K562 (cell line): ENCODE measurements around the gene ADAT3. TPM values are rescaled to one million over a fixed set of nuclear protein-coding genes. Genes with fewer than 3 reads are reported as not detected.

ENCODE experiments used
- ADNP ChIP-seq: fragments of 200-800 bp; sonication (Bioruptor generic); IDR thresholded peaks from 2 replicates; pipeline ENCODE4 v1.6.1; 2016; ENCODE audit warnings: missing genetic modification characterization, missing compliant biosample characterization
- EZH2 ChIP-seq: IDR thresholded peaks from 2 replicates; pipeline ENCODE4 v1.6.1; 2012; ENCODE audit warnings: low read depth, mild to moderate bottlenecking, inconsistent platforms, low read length, borderline replicate concordance
- FOXJ3 ChIP-seq: sonication (generic); formaldehyde crosslinking; IDR thresholded peaks from 2 replicates; pipeline ENCODE4 v1.4.0; 2020; ENCODE audit warnings: mild to moderate bottlenecking, missing genetic modification reagents
- FOXK1 ChIP-seq: sonication (generic); formaldehyde crosslinking; IDR thresholded peaks from 2 replicates; pipeline ENCODE4 v1.8.0; 2022; ENCODE audit warnings: missing genetic modification reagents, mild to moderate bottlenecking, borderline replicate concordance
- NR1H2 ChIP-seq: sonication (generic); formaldehyde crosslinking; IDR thresholded peaks from 2 replicates; pipeline ENCODE4 v1.4.0; 2020; ENCODE audit warnings: mild to moderate bottlenecking, missing genetic modification reagents
- PURB ChIP-seq: sonication (generic); formaldehyde crosslinking; IDR thresholded peaks from 2 replicates; pipeline ENCODE4 v1.9.0; 2021; ENCODE audit warnings: low read depth, mild to moderate bottlenecking, missing genetic modification reagents
- RAD21 ChIP-seq, 2 experiments: fragments of 250-450 bp in 1 of 2; fragments of 450-650 bp in 1 of 2; sonication (Bioruptor Pico) in 1 of 2; formaldehyde crosslinking in 1 of 2; IDR thresholded peaks in 1 of 2; conservative IDR thresholded peaks in 1 of 2; 2 replicates each; pipeline versions ENCODE4 v1.4.0 to v1.8.0; 2020 to 2022; ENCODE audit warnings: mild to moderate bottlenecking in 2 of 2, moderate library complexity in 1 of 2
- RBM14 ChIP-seq: fragments of 200-400 bp; formaldehyde crosslinking; IDR thresholded peaks from 2 replicates; pipeline ENCODE4 v1.6.1; 2018; ENCODE audit warnings: low read depth, mild to moderate bottlenecking, low read length, moderate library complexity, borderline replicate concordance; ENCODE audit not compliant: insufficient read depth
- RBM15 ChIP-seq: fragments of 200-400 bp; formaldehyde crosslinking; IDR thresholded peaks from 2 replicates; pipeline ENCODE4 v1.6.1; 2018; ENCODE audit warnings: mild to moderate bottlenecking, low read length, moderate library complexity; ENCODE audit not compliant: insufficient read depth
- RUNX1 ChIP-seq: sonication (generic); IDR thresholded peaks from 2 replicates; pipeline ENCODE4 v1.6.1; 2016; ENCODE audit warnings: antibody characterized with exemption, low read depth
- SREBF1 ChIP-seq: fragments of 150-350 bp; IDR thresholded peaks from 2 replicates; pipeline ENCODE4 v1.6.1; 2014; ENCODE audit warnings: antibody characterized with exemption, low read depth, low read length, borderline replicate concordance
- ZNF586 ChIP-seq: fragments of 450-650 bp; formaldehyde crosslinking; conservative IDR thresholded peaks from 2 replicates; pipeline ENCODE4 v1.4.0; 2020; ENCODE audit warnings: mild to moderate bottlenecking, moderate library complexity
- ZNF699 ChIP-seq: fragments of 250-450 bp; sonication (Bioruptor Pico); IDR thresholded peaks from 2 replicates; pipeline ENCODE4 v1.8.0; 2021; ENCODE audit warnings: mild to moderate bottlenecking, moderate library complexity; ENCODE audit not compliant: insufficient replicate concordance
- polyA plus RNA-seq, 8 experiments: library from polyadenylated mRNA; depleted of rRNA in 4 of 8; stranded (reverse) in 5 of 8; unstranded in 3 of 8; fragments of >200 nt; fragmentation: Nextera tagmentation in 2 of 8; fragmentation: Illumina TruSeq in 1 of 8; extraction: Ambion mirVana in 2 of 8; extraction: Trizol in 1 of 8; gene quantifications; 2 replicates each; pipeline versions ENCODE4 v1.2.1 to v1.2.3, GENCODE V29; 2011 to 2014; ENCODE audit warnings: inconsistent platforms in 1 of 8, missing spikeins in 1 of 8
- total RNA-seq, 7 experiments: library from RNA; depleted of rRNA in 6 of 7; stranded (reverse); fragments of >200 nt in 6 of 7; fragmentation: Illumina TruSeq in 2 of 7; extraction: Trizol in 2 of 7; gene quantifications; 2 replicates each; pipeline versions ENCODE4 v1.2.1 to v1.2.3, GENCODE V29; 2011 to 2021; ENCODE audit warnings: low replicate concordance in 1 of 7
- TF ChIP-seq, protein P1 (sequence below): fragments of 450-650 bp; IDR thresholded peaks from 2 replicates; pipeline ENCODE4 v1.6.1; 2016; ENCODE audit warnings: low read depth
- TF ChIP-seq, protein P2 (sequence below): sonication (generic); formaldehyde crosslinking; IDR thresholded peaks from 2 replicates; pipeline ENCODE4 v1.8.0; 2022; ENCODE audit warnings: missing genetic modification reagents, mild to moderate bottlenecking, moderate library complexity, borderline replicate concordance
- TF ChIP-seq, protein P3 (sequence below), 3 experiments: IDR thresholded peaks in 2 of 3; conservative IDR thresholded peaks in 1 of 3; 2 replicates each; pipeline ENCODE4 v1.5.1; 2011 to 2012; ENCODE audit warnings: low read length in 3 of 3, mild to moderate bottlenecking in 3 of 3, control low read depth in 2 of 3, improper control_type of control experiment in 1 of 3, inconsistent platforms in 1 of 3, low read depth in 1 of 3, mixed read lengths in 1 of 3, moderate library complexity in 1 of 3; ENCODE audit not compliant: insufficient read depth in 2 of 3

The ADAT3 gene
- total and polyA plus RNA-seq, 9 of the 15 experiments (the other 6 are each of a cell fraction or from before 2014, with no cell fraction given), result 0.67 to 15.6 (median 7.8) TPM; not detected in 4

DNA sequence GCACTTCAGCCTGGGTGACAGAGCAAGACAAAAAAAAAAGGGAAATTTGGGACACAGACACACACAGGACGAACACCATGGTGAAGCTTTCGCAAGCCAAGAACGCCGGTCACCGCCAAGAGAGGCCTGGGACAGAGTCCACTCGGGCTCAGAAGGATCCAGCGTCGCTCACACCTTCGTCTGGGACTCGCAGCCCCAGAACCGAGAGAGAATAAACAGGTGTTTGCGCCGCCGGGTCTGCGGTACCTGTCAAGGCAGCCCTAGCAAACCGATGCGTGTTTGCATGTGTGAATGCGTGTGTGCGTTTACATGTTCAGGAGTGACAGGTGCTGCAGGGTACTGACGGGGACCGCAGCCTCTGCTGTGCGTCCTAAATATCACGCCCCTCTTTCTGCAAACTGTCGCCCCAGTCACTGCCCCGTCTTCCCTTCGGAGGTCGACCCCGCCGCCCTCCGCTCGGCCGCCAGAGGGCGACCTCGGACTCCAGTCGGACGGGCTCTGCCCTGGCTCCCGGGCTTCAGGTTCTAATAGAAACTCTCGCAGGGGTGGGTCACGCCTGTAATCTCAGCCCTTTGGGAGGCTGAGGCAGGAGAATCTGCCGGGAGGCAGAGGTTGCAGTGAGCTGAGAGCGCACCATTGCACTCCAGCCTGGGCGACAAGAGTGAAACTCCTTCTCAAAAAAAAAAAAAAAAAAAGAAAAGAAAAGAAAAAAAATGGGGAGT is 24.0 kb downstream of the ADAT3 start (continued):
- TF ChIP-seq, protein P1, sequence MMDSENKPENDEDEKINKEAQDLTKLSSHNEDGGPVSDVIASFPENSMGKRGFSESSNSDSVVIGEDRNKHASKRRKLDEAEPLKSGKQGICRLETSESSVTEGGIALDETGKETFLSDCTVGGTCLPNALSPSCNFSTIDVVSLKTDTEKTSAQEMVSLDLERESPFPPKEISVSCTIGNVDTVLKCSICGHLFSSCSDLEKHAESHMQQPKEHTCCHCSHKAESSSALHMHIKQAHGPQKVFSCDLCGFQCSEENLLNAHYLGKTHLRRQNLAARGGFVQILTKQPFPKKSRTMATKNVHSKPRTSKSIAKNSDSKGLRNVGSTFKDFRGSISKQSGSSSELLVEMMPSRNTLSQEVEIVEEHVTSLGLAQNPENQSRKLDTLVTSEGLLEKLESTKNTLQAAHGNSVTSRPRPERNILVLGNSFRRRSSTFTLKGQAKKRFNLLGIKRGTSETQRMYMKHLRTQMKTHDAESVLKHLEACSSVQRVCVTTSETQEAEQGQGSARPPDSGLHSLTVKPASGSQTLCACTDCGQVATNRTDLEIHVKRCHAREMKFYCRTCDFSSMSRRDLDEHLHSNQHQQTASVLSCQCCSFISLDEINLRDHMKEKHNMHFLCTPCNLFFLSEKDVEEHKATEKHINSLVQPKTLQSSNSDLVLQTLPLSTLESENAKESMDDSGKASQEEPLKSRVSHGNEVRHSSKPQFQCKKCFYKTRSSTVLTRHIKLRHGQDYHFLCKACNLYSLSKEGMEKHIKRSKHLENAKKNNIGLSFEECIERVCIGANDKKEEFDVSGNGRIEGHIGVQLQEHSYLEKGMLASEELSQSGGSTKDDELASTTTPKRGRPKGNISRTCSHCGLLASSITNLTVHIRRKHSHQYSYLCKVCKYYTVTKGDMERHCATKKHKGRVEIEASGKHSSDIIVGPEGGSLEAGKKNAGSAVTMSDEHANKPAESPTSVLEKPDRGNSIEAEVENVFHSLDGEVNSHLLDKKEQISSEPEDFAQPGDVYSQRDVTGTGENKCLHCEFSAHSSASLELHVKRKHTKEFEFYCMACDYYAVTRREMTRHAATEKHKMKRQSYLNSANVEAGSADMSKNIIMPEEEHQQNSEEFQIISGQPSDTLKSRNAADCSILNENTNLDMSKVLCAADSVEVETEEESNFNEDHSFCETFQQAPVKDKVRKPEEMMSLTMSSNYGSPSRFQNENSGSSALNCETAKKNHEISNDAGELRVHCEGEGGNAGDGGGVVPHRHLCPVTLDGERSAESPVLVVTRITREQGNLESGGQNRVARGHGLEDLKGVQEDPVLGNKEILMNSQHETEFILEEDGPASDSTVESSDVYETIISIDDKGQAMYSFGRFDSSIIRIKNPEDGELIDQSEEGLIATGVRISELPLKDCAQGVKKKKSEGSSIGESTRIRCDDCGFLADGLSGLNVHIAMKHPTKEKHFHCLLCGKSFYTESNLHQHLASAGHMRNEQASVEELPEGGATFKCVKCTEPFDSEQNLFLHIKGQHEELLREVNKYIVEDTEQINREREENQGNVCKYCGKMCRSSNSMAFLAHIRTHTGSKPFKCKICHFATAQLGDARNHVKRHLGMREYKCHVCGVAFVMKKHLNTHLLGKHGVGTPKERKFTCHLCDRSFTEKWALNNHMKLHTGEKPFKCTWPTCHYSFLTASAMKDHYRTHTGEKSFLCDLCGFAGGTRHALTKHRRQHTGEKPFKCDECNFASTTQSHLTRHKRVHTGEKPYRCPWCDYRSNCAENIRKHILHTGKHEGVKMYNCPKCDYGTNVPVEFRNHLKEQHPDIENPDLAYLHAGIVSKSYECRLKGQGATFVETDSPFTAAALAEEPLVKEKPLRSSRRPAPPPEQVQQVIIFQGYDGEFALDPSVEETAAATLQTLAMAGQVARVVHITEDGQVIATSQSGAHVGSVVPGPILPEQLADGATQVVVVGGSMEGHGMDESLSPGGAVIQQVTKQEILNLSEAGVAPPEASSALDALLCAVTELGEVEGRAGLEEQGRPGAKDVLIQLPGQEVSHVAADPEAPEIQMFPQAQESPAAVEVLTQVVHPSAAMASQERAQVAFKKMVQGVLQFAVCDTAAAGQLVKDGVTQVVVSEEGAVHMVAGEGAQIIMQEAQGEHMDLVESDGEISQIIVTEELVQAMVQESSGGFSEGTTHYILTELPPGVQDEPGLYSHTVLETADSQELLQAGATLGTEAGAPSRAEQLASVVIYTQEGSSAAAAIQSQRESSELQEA, result no peak
- TF ChIP-seq ZNF586 (no peak), SREBF1 (no peak), NR1H2 (no peak), FOXJ3 (no peak), RAD21 (CRISPR knock-in tag; conservative IDR thresholded peaks at IDR 0.05 in 1 of 2, IDR thresholded peaks at IDR 0.05 in 1 of 2) (peak; percentile 77 to 85), EZH2 (no peak), RBM14 (no peak), ZNF699 (no peak), FOXK1 (CRISPR knock-in tag) (no peak), RBM15 (no peak), PURB (CRISPR knock-in tag) (no peak), ADNP (no peak), RUNX1 (no peak)
- TF ChIP-seq, protein P2, sequence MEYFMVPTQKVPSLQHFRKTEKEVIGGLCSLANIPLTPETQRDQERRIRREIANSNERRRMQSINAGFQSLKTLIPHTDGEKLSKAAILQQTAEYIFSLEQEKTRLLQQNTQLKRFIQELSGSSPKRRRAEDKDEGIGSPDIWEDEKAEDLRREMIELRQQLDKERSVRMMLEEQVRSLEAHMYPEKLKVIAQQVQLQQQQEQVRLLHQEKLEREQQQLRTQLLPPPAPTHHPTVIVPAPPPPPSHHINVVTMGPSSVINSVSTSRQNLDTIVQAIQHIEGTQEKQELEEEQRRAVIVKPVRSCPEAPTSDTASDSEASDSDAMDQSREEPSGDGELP (CRISPR knock-in tag), result peak; percentile 38; the same call in 1 of the 2 replicates
- TF ChIP-seq, protein P3, sequence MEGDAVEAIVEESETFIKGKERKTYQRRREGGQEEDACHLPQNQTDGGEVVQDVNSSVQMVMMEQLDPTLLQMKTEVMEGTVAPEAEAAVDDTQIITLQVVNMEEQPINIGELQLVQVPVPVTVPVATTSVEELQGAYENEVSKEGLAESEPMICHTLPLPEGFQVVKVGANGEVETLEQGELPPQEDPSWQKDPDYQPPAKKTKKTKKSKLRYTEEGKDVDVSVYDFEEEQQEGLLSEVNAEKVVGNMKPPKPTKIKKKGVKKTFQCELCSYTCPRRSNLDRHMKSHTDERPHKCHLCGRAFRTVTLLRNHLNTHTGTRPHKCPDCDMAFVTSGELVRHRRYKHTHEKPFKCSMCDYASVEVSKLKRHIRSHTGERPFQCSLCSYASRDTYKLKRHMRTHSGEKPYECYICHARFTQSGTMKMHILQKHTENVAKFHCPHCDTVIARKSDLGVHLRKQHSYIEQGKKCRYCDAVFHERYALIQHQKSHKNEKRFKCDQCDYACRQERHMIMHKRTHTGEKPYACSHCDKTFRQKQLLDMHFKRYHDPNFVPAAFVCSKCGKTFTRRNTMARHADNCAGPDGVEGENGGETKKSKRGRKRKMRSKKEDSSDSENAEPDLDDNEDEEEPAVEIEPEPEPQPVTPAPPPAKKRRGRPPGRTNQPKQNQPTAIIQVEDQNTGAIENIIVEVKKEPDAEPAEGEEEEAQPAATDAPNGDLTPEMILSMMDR (IDR thresholded peaks at IDR 0.05 in 2 of 3, conservative IDR thresholded peaks at IDR 0.05 in 1 of 3; ENCODE audit: insufficient read depth in 2 of 3, low read depth in 1 of 3, low read length in 3 of 3), result peak; percentile 86 to 93 (median 88)
